Keratinocyte (primary cell): ENCODE results near the gene ITCH. TPM values are rescaled to one million over a fixed set of nuclear protein-coding genes. Genes with fewer than 3 reads are reported as not detected.

ENCODE experiments used
- DNase-seq: peaks from one replicate; pipeline ENCODE4 v3.0.0-alpha.2; 2011; ENCODE audit warnings: low read depth, missing footprints, low spot score
- FAIRE-seq: peaks from 2 replicates; lab custom pipeline; 2011; peaks lifted over from hg19 to GRCh38; lab: Jason Lieb, UNC
- H2AFZ ChIP-seq: 2 replicates; pipeline ENCODE4 v1.6.0; 2012; ENCODE audit warnings: low read length, control low read depth, inconsistent platforms; ENCODE audit not compliant: control insufficient read depth
- H3K27ac ChIP-seq: 2 replicates; pipeline ENCODE4 v1.5.1; 2011; ENCODE audit warnings: low read length; ENCODE audit not compliant: control insufficient read depth, insufficient read depth
- H3K27me3 ChIP-seq: 3 replicates; pipeline ENCODE4 v1.6.0; 2011; ENCODE audit warnings: low read length; ENCODE audit not compliant: control insufficient read depth, insufficient read depth; ENCODE audit errors: extremely low read depth
- H3K36me3 ChIP-seq, 2 experiments: 2 replicates in 1 of 2; 3 replicates in 1 of 2; pipeline ENCODE4 v1.5.1; 2011; ENCODE audit warnings: low read length in 2 of 2, mild to moderate bottlenecking in 1 of 2; ENCODE audit not compliant: control insufficient read depth in 2 of 2, insufficient read depth in 2 of 2; ENCODE audit errors: extremely low read depth in 1 of 2
- H3K4me1 ChIP-seq: 3 replicates; pipeline ENCODE4 v1.5.1; 2011; ENCODE audit warnings: low read length; ENCODE audit not compliant: control insufficient read depth, insufficient read depth; ENCODE audit errors: extremely low read depth
- H3K4me2 ChIP-seq: 3 replicates; pipeline ENCODE4 v1.6.0; 2011; ENCODE audit warnings: low read depth, low read length; ENCODE audit not compliant: control insufficient read depth, insufficient read depth; ENCODE audit errors: extremely low read depth
- H3K4me3 ChIP-seq, 3 experiments: fragments of 200-600 bp in 1 of 3; sonication (generic) in 1 of 3; 2 replicates in 2 of 3; 3 replicates in 1 of 3; pipeline ENCODE4 v1.5.1; 2011 to 2016; ENCODE audit warnings: low read length in 3 of 3, mild to moderate bottlenecking in 3 of 3, control low read depth in 2 of 3, inconsistent platforms in 1 of 3, low read depth in 1 of 3, mixed read lengths in 1 of 3, mixed run types in 1 of 3, moderate library complexity in 1 of 3; ENCODE audit not compliant: control insufficient read depth in 2 of 3, insufficient read depth in 2 of 3; ENCODE audit errors: extremely low read depth in 1 of 3
- H3K79me2 ChIP-seq: 2 replicates; pipeline ENCODE4 v1.6.0; 2012; ENCODE audit warnings: low read length; ENCODE audit not compliant: control insufficient read depth, insufficient read depth
- H3K9ac ChIP-seq: 3 replicates; pipeline ENCODE4 v1.6.0; 2011; ENCODE audit warnings: low read length; ENCODE audit not compliant: control insufficient read depth, insufficient read depth; ENCODE audit errors: extremely low read depth
- H3K9me1 ChIP-seq: 3 replicates; pipeline ENCODE4 v1.6.0; 2011; ENCODE audit warnings: low read length; ENCODE audit not compliant: control insufficient read depth, insufficient read depth; ENCODE audit errors: extremely low read depth
- H3K9me3 ChIP-seq: 2 replicates; pipeline ENCODE4 v1.5.1; 2012; ENCODE audit warnings: low read depth, low read length; ENCODE audit not compliant: control insufficient read depth
- H4K20me1 ChIP-seq: 3 replicates; pipeline ENCODE4 v1.6.0; 2011; ENCODE audit warnings: low read length; ENCODE audit not compliant: control insufficient read depth, insufficient read depth; ENCODE audit errors: extremely low read depth
- CTCF ChIP-seq, 3 experiments: IDR thresholded peaks in 1 of 3; conservative IDR thresholded peaks in 1 of 3; optimal IDR thresholded peaks in 1 of 3; 2 replicates in 2 of 3; 3 replicates in 1 of 3; pipeline versions ENCODE3 to v1.5.1; 2011; ENCODE audit warnings: low read length in 3 of 3, mild to moderate bottlenecking in 3 of 3, moderate library complexity in 2 of 3, control low read depth in 1 of 3, inconsistent platforms in 1 of 3; ENCODE audit not compliant: insufficient read depth in 2 of 3; ENCODE audit errors: extremely low read depth in 1 of 3
- EZH2 ChIP-seq: IDR thresholded peaks from one replicate; pipeline ENCODE4 v1.6.1; 2012; ENCODE audit warnings: inconsistent platforms, mild to moderate bottlenecking, low read length, moderate library complexity
- dilution Hi-C: fragments of 300-500 bp; cut with MboI; formaldehyde crosslinking; loops from one replicate; pipeline ENCODE4 v1.7.0; 2020; ENCODE audit warnings: low sequenced_read_pairs; ENCODE audit not compliant: extremely low pct_ligation_motif_present
- polyA plus RNA-seq, 5 experiments: library from polyadenylated mRNA; depleted of rRNA in 3 of 5; stranded (reverse) in 3 of 5; stranded (forward) in 1 of 5; unstranded in 1 of 5; fragments of >200 nt; gene quantifications; 1 replicate in 1 of 5; 2 replicates in 3 of 5; 3 replicates in 1 of 5; pipeline versions ENCODE4 v1.2.1 to v1.2.3, GENCODE V29; 2011 to 2012; ENCODE audit warnings: missing spikeins in 2 of 5, low read depth in 1 of 5, low replicate concordance in 1 of 5

ITCH gene
- polyA plus RNA-seq, 1 donor (not counting 4 experiments of a cell fraction or from before 2014, with no cell fraction given) = 42.5 TPM

GRCh38 chr20:34370062-34370461 lies 7.0 kb downstream of the ITCH start:
- no peak overlapping the region for H3K9ac ChIP-seq
- no peaks in the 10 kb centered on the region for H3K9me1 ChIP-seq
- FAIRE-seq = no peak
- H3K27ac ChIP-seq = no peak overlapping the region
- no peak for TF ChIP-seq EZH2
- no peak for TF ChIP-seq CTCF (optimal IDR thresholded peaks at IDR 0.05 in 1 of 3, IDR thresholded peaks at IDR 0.05 in 1 of 3, conservative IDR thresholded peaks at IDR 0.05 in 1 of 3; ENCODE audit: extremely low read depth in 1 of 3, insufficient read depth in 2 of 3, low read length in 3 of 3)
- no peak overlapping the region for H3K4me2 ChIP-seq
- no peak overlapping the region for H2AFZ ChIP-seq
- no peak overlapping the region for H3K4me3 ChIP-seq
- H3K79me2 ChIP-seq = peaks cover 93% of the 10 kb centered on the region
- no peaks in the 10 kb centered on the region for H3K27me3 ChIP-seq
- no peaks in the 10 kb centered on the region for H3K9me3 ChIP-seq
- DNase-seq = no peak
- peaks cover 11 to 54% of the 10 kb centered on the region in 2 experiments for H3K36me3 ChIP-seq
- dilution Hi-C loops = no loop called here
- no peaks in the 10 kb centered on the region for H4K20me1 ChIP-seq
- H3K4me1 ChIP-seq = peaks cover 38% of the 10 kb centered on the region

GRCh38 chr20:34373445-34373844 lies 10.4 kb downstream of the ITCH start:
- FAIRE-seq = no peak
- no peak overlapping the region for H3K27ac ChIP-seq
- H3K36me3 ChIP-seq = peaks cover 13 to 55% of the 10 kb centered on the region in 2 experiments

More at GRCh38 chr20:34373445-34373844, 10.4 kb downstream of the ITCH start:
- H2AFZ ChIP-seq = no peak overlapping the region
- peaks cover 5% of the 10 kb centered on the region for H4K20me1 ChIP-seq
- H3K79me2 ChIP-seq = peaks cover 92% of the 10 kb centered on the region
- H3K4me2 ChIP-seq = no peak overlapping the region
- H3K9me3 ChIP-seq = no peaks in the 10 kb centered on the region
- no peak for TF ChIP-seq CTCF (optimal IDR thresholded peaks at IDR 0.05 in 1 of 3, IDR thresholded peaks at IDR 0.05 in 1 of 3, conservative IDR thresholded peaks at IDR 0.05 in 1 of 3; ENCODE audit: extremely low read depth in 1 of 3, insufficient read depth in 2 of 3, low read length in 3 of 3)
- no peak for TF ChIP-seq EZH2
- H3K9ac ChIP-seq = no peak overlapping the region
- no peak overlapping the region for H3K4me3 ChIP-seq
- dilution Hi-C loops = no loop called here
- H3K9me1 ChIP-seq = no peaks in the 10 kb centered on the region
- H3K27me3 ChIP-seq = no peaks in the 10 kb centered on the region
- no peak for DNase-seq
- peaks cover 11% of the 10 kb centered on the region for H3K4me1 ChIP-seq
